Dermis microvascular lymphatic vessel endothelial cell (primary cell): ENCODE results near the gene RIT2. TPM values are rescaled to one million over a fixed set of nuclear protein-coding genes. Genes with fewer than 3 reads are reported as not detected.
"Not testable (repeated sequence)": the region's sequence is repeated elsewhere in the genome, so short reads cannot be mapped to it uniquely, and the experiment has no call there.

Experiments used
- DNase-seq, 2 donors: peaks; one replicate each; pipeline versions ENCODE4 v3.0.0 to v3.0.0-alpha.2; 2010; ENCODE audit warnings: low read depth in 2 of 2
- total RNA-seq: library from RNA; depleted of rRNA; stranded (reverse); fragments of >200 nt; gene quantifications from 2 replicates; pipeline ENCODE4 v1.2.1, GENCODE V29; 2014

RIT2 gene
- total RNA-seq, 1 donor from 2014 or later: not detected

GRCh38 chr18:42760290-42760689 is 355.2 kb downstream of the RIT2 start:
- no peak for DNase-seq

- no peak for DNase-seq
Measured at GRCh38 chr18:42758852-42759251, 356.6 kb downstream of the RIT2 start.

- DNase-seq: no peak
Measured at GRCh38 chr18:42756214-42756613, 359.3 kb downstream of the RIT2 start.

GRCh38 chr18:42752916-42753315 is 362.6 kb downstream of the RIT2 start:
- no peak for DNase-seq

- DNase-seq: no peak
Measured at GRCh38 chr18:42746794-42747193, 368.7 kb downstream of the RIT2 start.

- DNase-seq: no peak
Measured at GRCh38 chr18:42745931-42746330, 369.6 kb downstream of the RIT2 start.

- no peak for DNase-seq
Measured at GRCh38 chr18:42745171-42745570, 370.3 kb downstream of the RIT2 start.

- DNase-seq: no peak
Measured at GRCh38 chr18:42743373-42744138, 371.9 kb downstream of the RIT2 start.

- no peak for DNase-seq
Measured at GRCh38 chr18:42742969-42743368, 372.5 kb downstream of the RIT2 start.

GRCh38 chr18:42742474-42742873 is 373.0 kb downstream of the RIT2 start:
- DNase-seq: no peak

GRCh38 chr18:42741805-42742347 is 373.6 kb downstream of the RIT2 start:
- DNase-seq: not testable (repeated sequence)

GRCh38 chr18:42741299-42741698 is 374.2 kb downstream of the RIT2 start:
- DNase-seq: not testable (repeated sequence)

- no peak for DNase-seq
Measured at GRCh38 chr18:42736074-42736473, 379.4 kb downstream of the RIT2 start.

GRCh38 chr18:42734520-42734919 is 381.0 kb downstream of the RIT2 start:
- no peak for DNase-seq

- no peak for DNase-seq
Measured at GRCh38 chr18:42730272-42730671, 385.2 kb downstream of the RIT2 start.

GRCh38 chr18:42719221-42719620 is 396.3 kb downstream of the RIT2 start:
- DNase-seq: no peak

- DNase-seq: no peak
Measured at GRCh38 chr18:42712065-42712464, 403.4 kb downstream of the RIT2 start.

- no peak for DNase-seq
Measured at GRCh38 chr18:42707080-42707479, 408.4 kb downstream of the RIT2 start.

- DNase-seq: no peak
Measured at GRCh38 chr18:42706618-42707017, 408.9 kb downstream of the RIT2 start.

- no peak for DNase-seq
Measured at GRCh38 chr18:42706029-42706608, 409.4 kb downstream of the RIT2 start.
